GM10248 (cell line): ENCODE measurements around the gene FUT7.

Experiments
- CTCF ChIA-PET: fragments of 300-600 bp; sonication (Branson Sonifier 250); formaldehyde crosslinking; extraction: SDS; loops from one replicate; lab custom pipeline; 2021; ENCODE audit warnings: antibody characterized with exemption; lab: Yijun Ruan, JAX
- POLR2A ChIA-PET: fragments of 350-650 bp; sonication (Branson Sonifier 250); formaldehyde crosslinking; extraction: SDS; loops from one replicate; lab custom pipeline; 2020; ENCODE audit warnings: antibody characterized with exemption; lab: Yijun Ruan, JAX
- DNase-seq: peaks from one replicate; pipeline ENCODE4 v3.0.0; 2012; ENCODE audit errors: extremely low spot score
- TF ChIP-seq, protein P1 (sequence below): IDR thresholded peaks from 2 replicates; pipeline ENCODE4 v1.5.1; 2012; ENCODE audit warnings: mild to moderate bottlenecking, low read depth; ENCODE audit errors: extremely low read depth, missing control alignments, control extremely low read depth

The FUT7 gene

DNA sequence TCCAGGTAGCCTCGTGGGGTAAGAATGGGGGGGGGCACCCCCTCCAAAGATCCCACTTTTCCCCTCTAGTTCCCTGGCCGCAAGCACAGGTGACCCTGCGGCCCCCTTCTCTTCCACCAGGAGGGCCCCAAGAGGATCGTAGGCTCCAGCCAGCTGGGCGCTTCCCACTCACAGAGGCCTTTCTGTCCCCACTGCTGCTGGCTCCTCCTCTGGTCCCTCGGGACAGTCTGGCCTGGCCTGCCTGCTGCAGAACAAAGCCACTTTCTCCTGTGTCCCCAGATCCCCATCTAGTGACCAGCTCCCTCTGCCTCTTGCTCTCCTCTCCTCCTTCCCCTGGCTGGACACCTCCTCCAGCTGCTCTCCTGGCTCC is 39.0 kb upstream of the FUT7 start:
- TF ChIP-seq, protein P1, sequence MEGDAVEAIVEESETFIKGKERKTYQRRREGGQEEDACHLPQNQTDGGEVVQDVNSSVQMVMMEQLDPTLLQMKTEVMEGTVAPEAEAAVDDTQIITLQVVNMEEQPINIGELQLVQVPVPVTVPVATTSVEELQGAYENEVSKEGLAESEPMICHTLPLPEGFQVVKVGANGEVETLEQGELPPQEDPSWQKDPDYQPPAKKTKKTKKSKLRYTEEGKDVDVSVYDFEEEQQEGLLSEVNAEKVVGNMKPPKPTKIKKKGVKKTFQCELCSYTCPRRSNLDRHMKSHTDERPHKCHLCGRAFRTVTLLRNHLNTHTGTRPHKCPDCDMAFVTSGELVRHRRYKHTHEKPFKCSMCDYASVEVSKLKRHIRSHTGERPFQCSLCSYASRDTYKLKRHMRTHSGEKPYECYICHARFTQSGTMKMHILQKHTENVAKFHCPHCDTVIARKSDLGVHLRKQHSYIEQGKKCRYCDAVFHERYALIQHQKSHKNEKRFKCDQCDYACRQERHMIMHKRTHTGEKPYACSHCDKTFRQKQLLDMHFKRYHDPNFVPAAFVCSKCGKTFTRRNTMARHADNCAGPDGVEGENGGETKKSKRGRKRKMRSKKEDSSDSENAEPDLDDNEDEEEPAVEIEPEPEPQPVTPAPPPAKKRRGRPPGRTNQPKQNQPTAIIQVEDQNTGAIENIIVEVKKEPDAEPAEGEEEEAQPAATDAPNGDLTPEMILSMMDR = no peak
- POLR2A ChIA-PET = interaction anchor here (0.6 to 1.6 kb wide), 6 partner anchors 12 to 269 kb away, joined by 3 to 6 read pairs (median 4); partner anchors contain the start of genes AJM1, CLIC3 and MAN1B1
- peak; percentile 44 for DNase-seq
- CTCF ChIA-PET = interaction anchor here (0.8 to 11.6 kb wide), 15 partner anchors 8 to 279 kb away, joined by 3 to 202 read pairs (median 7); partner anchors contain the start of genes ABCA2, FUT7, GRIN1 and MAN1B1

DNA sequence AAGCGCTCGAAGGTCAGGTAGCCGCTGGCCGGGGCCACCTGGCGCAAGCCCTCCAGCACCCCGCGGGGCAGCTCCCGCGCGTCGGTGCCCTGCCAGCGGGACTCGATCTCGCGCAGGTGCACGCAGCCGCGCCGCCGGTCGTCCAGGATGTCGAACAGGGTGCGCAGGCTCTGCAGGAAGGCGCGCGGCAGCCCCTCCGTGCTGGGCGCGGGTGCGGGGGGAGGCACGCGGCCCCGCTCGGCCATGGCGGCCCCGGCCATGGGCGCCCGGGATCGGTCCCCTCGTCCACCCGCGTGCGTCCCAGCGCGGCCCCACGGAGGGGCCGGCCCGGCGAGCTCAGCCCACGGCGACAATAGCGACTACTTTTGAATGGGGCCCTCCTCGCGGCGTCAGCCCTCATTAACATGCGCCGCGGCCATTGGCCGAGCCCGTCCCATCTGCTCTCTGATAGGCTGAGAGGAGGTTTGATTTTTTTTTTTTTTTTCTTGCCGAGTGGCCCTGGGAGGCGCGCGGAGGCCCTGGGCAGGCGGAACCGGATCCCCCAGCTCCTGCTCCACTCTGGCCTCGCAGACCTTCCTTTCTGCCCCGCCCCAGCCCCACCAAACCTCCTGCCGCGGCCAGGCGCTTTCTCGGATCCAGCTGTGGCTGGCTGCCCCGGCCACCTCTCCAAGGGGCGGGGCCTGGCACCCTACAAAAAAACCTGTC is 38.5 kb upstream of the FUT7 start, which contains the start of gene SAPCD2:
TSS of gene SAPCD2 (minus strand) at position 357 of the 705 bp plus-strand sequence. CDS start at position 260, 97 bp downstream.
- TF ChIP-seq, protein P1 = no peak
- DNase-seq = peak; percentile 94
- ChIA-PET CTCF (interaction anchor here (0.8 to 11.6 kb wide), 14 partner anchors 11 to 278 kb away, joined by 3 to 202 read pairs (median 7); partner anchors contain the start of genes ABCA2, FUT7, GRIN1 and MAN1B1), POLR2A (interaction anchor here (0.6 to 1.6 kb wide), 8 partner anchors 13 to 268 kb away, joined by 3 to 6 read pairs (median 4); partner anchors contain the start of genes AJM1, CLIC3, FUT7 and MAN1B1)

DNA sequence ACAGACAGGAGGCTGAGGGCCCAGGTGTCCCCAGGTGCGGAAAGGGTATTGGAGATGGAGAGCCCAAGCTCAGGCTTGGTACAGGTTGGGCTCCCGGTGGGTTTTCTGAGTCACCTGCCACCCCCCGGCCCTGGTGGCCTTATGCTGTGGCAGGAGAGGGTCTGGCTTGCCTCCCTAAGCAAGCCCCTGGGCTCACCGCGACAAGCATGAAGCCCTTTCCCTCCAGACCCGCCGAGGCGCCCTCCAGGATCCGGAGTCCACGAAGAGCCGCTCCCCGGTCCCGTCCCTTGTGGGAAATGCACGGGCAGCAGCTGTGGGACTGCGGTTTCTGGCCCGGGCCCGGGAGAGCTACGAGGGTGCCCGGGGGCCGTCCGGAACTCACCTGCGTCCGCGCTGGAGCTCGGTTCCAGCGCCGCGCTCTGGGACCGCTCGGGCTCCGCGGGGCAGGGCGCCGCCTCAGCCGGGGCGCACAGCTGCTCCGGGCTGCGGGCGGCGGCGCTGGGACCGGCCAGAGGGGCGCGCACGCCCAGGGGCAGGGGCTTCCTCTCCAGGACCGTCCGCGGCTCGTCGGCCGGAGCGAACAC is 37.7 kb upstream of the FUT7 start:
- POLR2A ChIA-PET = interaction anchor here (0.6 to 1.6 kb wide), 5 partner anchors 14 to 173 kb away, joined by 4 to 6 read pairs (median 5); partner anchors contain the start of genes FUT7 and MAN1B1
- TF ChIP-seq, protein P1 = no peak
- no peak for DNase-seq
- CTCF ChIA-PET = interaction anchor here (1.4 to 11.6 kb wide), 11 partner anchors 11 to 167 kb away, joined by 5 to 202 read pairs (median 16); partner anchors contain the start of genes ABCA2, FUT7, MAN1B1 and NPDC1

DNA sequence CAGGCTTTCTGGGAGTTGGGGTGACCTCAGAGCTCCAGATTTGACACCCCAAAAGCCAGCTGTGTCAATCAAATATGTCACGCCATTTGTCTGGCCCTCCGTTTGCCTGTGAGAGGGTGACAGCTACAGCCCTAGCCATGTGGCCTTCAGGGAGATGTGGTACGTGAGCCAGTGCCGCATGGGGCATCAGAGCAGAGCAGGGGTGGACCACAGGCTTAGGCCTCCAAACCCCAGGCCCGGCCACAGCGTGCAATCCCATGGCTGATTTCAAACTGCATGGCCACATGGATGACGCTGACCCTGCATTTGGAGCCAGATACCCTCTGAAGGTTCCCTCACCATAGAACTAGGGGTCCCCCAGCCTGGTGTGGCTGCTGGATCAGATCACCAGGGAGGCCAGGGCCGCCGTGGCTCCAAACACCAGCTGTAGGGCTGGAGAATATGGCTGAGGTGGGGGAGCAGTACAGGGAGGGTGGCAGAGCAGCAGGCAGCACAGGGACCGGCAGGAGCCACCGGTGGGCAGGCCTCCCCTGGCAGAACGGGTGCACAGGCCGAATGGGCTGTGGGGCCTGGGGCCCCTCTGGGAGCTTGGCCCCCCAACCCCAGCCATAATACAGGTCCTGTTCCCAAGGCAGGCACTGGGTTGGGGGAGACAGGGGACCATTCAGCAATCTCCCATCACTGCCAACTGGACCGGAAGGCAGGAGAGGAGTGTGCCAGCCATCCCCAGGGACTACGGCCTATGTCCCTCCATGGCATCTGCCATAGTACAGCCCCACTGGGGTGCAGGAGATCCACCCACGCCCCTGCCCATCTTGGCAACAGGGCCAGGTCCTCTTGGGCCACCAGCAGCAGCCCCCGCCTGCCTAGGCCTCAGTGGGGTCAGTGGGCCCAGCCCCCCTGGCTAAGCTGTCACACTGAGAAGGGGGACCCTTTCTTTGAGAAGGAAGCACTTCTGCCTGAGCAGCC is 36.9 kb upstream of the FUT7 start:
- ChIA-PET CTCF (interaction anchor here (0.9 to 11.6 kb wide), 25 partner anchors 8 to 325 kb away, joined by 3 to 202 read pairs (median 7); partner anchors contain the start of genes ABCA2, AJM1, FUT7 and MAN1B1), POLR2A (interaction anchor here (1.2 kb wide), 1 partner anchor 172 kb away, joined by 3 read pairs; no protein-coding TSS in a partner anchor)
- TF ChIP-seq, protein P1 = peak; percentile 2
- DNase-seq = no peak

DNA sequence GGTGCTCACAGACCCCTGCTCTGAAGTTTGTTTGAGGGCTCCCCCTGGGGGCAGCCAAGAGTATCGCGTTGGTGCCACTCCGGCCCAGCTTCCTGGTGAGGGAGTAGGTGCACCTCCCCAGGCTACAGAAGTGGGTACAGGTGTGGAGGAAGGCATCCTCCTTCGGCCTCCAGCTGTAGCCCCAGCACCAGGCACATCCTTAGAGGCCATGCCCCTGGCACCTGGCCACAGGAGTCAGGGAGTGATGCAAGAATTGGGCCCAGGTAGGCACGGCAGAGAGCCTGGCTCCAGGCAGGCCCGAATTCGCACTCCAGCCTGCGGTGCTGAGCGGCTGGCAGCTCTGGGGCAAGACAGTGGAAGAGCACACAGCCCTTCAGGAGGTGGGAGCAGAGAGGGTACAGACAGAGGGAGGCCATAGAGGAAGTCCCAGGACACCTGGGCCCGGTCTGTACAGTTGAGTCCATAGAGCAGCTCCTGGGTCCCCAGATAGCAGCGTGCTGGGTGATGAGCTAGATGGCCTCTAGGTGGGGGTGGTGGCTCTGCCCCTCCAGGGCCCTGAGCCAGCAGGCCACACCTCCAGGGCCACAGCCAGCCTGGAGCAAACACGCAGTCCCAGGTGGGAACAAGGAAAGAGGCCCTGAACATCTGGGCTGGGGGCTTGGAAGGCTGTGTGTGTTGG is 36.1 kb upstream of the FUT7 start:
- CTCF ChIA-PET = interaction anchor here (0.9 to 11.6 kb wide), 30 partner anchors 9 to 324 kb away, joined by 3 to 202 read pairs (median 6); partner anchors contain the start of genes ABCA2, AJM1, FUT7 and MAN1B1
- POLR2A ChIA-PET = interaction anchor here (0.5 to 1.2 kb wide), 2 partner anchors 21 to 172 kb away, joined by 3 to 5 read pairs; no protein-coding TSS in a partner anchor

More for the DNA sequence above, 36.1 kb upstream of the FUT7 start:
- TF ChIP-seq, protein P1 = peak; percentile 89
- DNase-seq = peak; percentile 89
